Keratinocyte (primary cell): ENCODE data around the gene TRIM4. TPM values are rescaled to one million over a fixed set of nuclear protein-coding genes. Genes with fewer than 3 reads are reported as not detected.

Experiments used
- DNase-seq: peaks from one replicate; pipeline ENCODE4 v3.0.0-alpha.2; 2011; ENCODE audit warnings: low read depth, missing footprints, low spot score
- FAIRE-seq: peaks from 2 replicates; lab custom pipeline; 2011; peaks lifted over from hg19 to GRCh38; lab: Jason Lieb, UNC
- H2AFZ ChIP-seq: 2 replicates; pipeline ENCODE4 v1.6.0; 2012; ENCODE audit warnings: low read length, control low read depth, inconsistent platforms; ENCODE audit not compliant: control insufficient read depth
- H3K27ac ChIP-seq: 2 replicates; pipeline ENCODE4 v1.5.1; 2011; ENCODE audit warnings: low read length; ENCODE audit not compliant: control insufficient read depth, insufficient read depth
- H3K27me3 ChIP-seq: 3 replicates; pipeline ENCODE4 v1.6.0; 2011; ENCODE audit warnings: low read length; ENCODE audit not compliant: control insufficient read depth, insufficient read depth; ENCODE audit errors: extremely low read depth
- H3K36me3 ChIP-seq, 2 experiments: 2 replicates in 1 of 2; 3 replicates in 1 of 2; pipeline ENCODE4 v1.5.1; 2011; ENCODE audit warnings: low read length in 2 of 2, mild to moderate bottlenecking in 1 of 2; ENCODE audit not compliant: control insufficient read depth in 2 of 2, insufficient read depth in 2 of 2; ENCODE audit errors: extremely low read depth in 1 of 2
- H3K4me1 ChIP-seq: 3 replicates; pipeline ENCODE4 v1.5.1; 2011; ENCODE audit warnings: low read length; ENCODE audit not compliant: control insufficient read depth, insufficient read depth; ENCODE audit errors: extremely low read depth
- H3K4me2 ChIP-seq: 3 replicates; pipeline ENCODE4 v1.6.0; 2011; ENCODE audit warnings: low read depth, low read length; ENCODE audit not compliant: control insufficient read depth, insufficient read depth; ENCODE audit errors: extremely low read depth
- H3K4me3 ChIP-seq, 3 experiments: fragments of 200-600 bp in 1 of 3; sonication (generic) in 1 of 3; 2 replicates in 2 of 3; 3 replicates in 1 of 3; pipeline ENCODE4 v1.5.1; 2011 to 2016; ENCODE audit warnings: low read length in 3 of 3, mild to moderate bottlenecking in 3 of 3, control low read depth in 2 of 3, inconsistent platforms in 1 of 3, low read depth in 1 of 3, mixed read lengths in 1 of 3, mixed run types in 1 of 3, moderate library complexity in 1 of 3; ENCODE audit not compliant: control insufficient read depth in 2 of 3, insufficient read depth in 2 of 3; ENCODE audit errors: extremely low read depth in 1 of 3
- H3K79me2 ChIP-seq: 2 replicates; pipeline ENCODE4 v1.6.0; 2012; ENCODE audit warnings: low read length; ENCODE audit not compliant: control insufficient read depth, insufficient read depth
- H3K9ac ChIP-seq: 3 replicates; pipeline ENCODE4 v1.6.0; 2011; ENCODE audit warnings: low read length; ENCODE audit not compliant: control insufficient read depth, insufficient read depth; ENCODE audit errors: extremely low read depth
- H3K9me1 ChIP-seq: 3 replicates; pipeline ENCODE4 v1.6.0; 2011; ENCODE audit warnings: low read length; ENCODE audit not compliant: control insufficient read depth, insufficient read depth; ENCODE audit errors: extremely low read depth
- H3K9me3 ChIP-seq: 2 replicates; pipeline ENCODE4 v1.5.1; 2012; ENCODE audit warnings: low read depth, low read length; ENCODE audit not compliant: control insufficient read depth
- H4K20me1 ChIP-seq: 3 replicates; pipeline ENCODE4 v1.6.0; 2011; ENCODE audit warnings: low read length; ENCODE audit not compliant: control insufficient read depth, insufficient read depth; ENCODE audit errors: extremely low read depth
- CTCF ChIP-seq, 3 experiments: IDR thresholded peaks in 1 of 3; conservative IDR thresholded peaks in 1 of 3; optimal IDR thresholded peaks in 1 of 3; 2 replicates in 2 of 3; 3 replicates in 1 of 3; pipeline versions ENCODE3 to v1.5.1; 2011; ENCODE audit warnings: low read length in 3 of 3, mild to moderate bottlenecking in 3 of 3, moderate library complexity in 2 of 3, control low read depth in 1 of 3, inconsistent platforms in 1 of 3; ENCODE audit not compliant: insufficient read depth in 2 of 3; ENCODE audit errors: extremely low read depth in 1 of 3
- EZH2 ChIP-seq: IDR thresholded peaks from one replicate; pipeline ENCODE4 v1.6.1; 2012; ENCODE audit warnings: inconsistent platforms, mild to moderate bottlenecking, low read length, moderate library complexity
- dilution Hi-C: fragments of 300-500 bp; cut with MboI; formaldehyde crosslinking; loops from one replicate; pipeline ENCODE4 v1.7.0; 2020; ENCODE audit warnings: low sequenced_read_pairs; ENCODE audit not compliant: extremely low pct_ligation_motif_present
- polyA minus RNA-seq, 3 experiments: library from RNA; depleted of rRNA, polyadenylated mRNA; stranded (reverse); fragments of >200 nt; gene quantifications; 1 replicate in 1 of 3; 2 replicates in 1 of 3; 3 replicates in 1 of 3; pipeline ENCODE4 v1.2.3, GENCODE V29; 2011
- polyA plus RNA-seq, 5 experiments: library from polyadenylated mRNA; depleted of rRNA in 3 of 5; stranded (reverse) in 3 of 5; stranded (forward) in 1 of 5; unstranded in 1 of 5; fragments of >200 nt; gene quantifications; 1 replicate in 1 of 5; 2 replicates in 3 of 5; 3 replicates in 1 of 5; pipeline versions ENCODE4 v1.2.1 to v1.2.3, GENCODE V29; 2011 to 2012; ENCODE audit warnings: missing spikeins in 2 of 5, low read depth in 1 of 5, low replicate concordance in 1 of 5

TRIM4 gene
- 17.9 to 25.5 TPM (median 19.7 TPM) in 3 replicates for polyA plus RNA-seq
- 162 TPM for polyA plus RNA-seq (2011; ENCODE audit: low read depth)
- polyA plus RNA-seq (2011; cell fraction: cytosol; rRNA removed): 16.7 and 25.0 TPM in 2 replicates
- 28.1 and 33.5 TPM in 2 replicates for polyA plus RNA-seq (2011; cell fraction: nucleus; rRNA removed)
- 17.5 and 32.6 TPM in 2 replicates for polyA plus RNA-seq (2012; ENCODE audit: low replicate concordance)
- polyA minus RNA-seq: 11.9 to 22.3 TPM (median 17.8 TPM) in 3 replicates
- polyA minus RNA-seq (2011; cell fraction: cytosol; rRNA and poly(A)+ RNA removed): 18.4 TPM
- 14.4 and 21.3 TPM in 2 replicates for polyA minus RNA-seq (2011; cell fraction: nucleus; rRNA and poly(A)+ RNA removed)

GRCh38 chr7:99918959-99919813 is at the start of gene TRIM4:
Gene TRIM4 (minus strand): TSS chr7:99919530. CDS start chr7:99919401, 129 bp downstream.
- Histone ChIP-seq H3K36me3 (peaks cover 3 to 9% of the 10 kb centered on the region in 2 experiments), H3K79me2 (peaks cover 53% of the 10 kb centered on the region), H3K9me3 (no peaks in the 10 kb centered on the region), H2AFZ (peak within 1 kb of the TSS; percentile 97), H4K20me1 (peaks cover 4% of the 10 kb centered on the region), H3K4me2 (peak within 1 kb of the TSS; percentile 91), H3K4me1 (peaks cover 29% of the 10 kb centered on the region), H3K27ac (peak within 1 kb of the TSS; percentile 76), H3K9me1 (peaks cover 3% of the 10 kb centered on the region), H3K4me3 (peak within 1 kb of the TSS; percentile 87 to 90 (median 89)), H3K27me3 (no peaks in the 10 kb centered on the region), H3K9ac (peak within 1 kb of the TSS; percentile 89)
- peak; percentile 41 for DNase-seq
- TF ChIP-seq CTCF (optimal IDR thresholded peaks at IDR 0.05 in 1 of 3, IDR thresholded peaks at IDR 0.05 in 1 of 3, conservative IDR thresholded peaks at IDR 0.05 in 1 of 3; ENCODE audit: extremely low read depth in 1 of 3, insufficient read depth in 2 of 3, low read length in 3 of 3) (peak in 1 of 3 experiments; percentile 22), EZH2 (no peak)
- dilution Hi-C loops: no loop called here
- FAIRE-seq: peak; percentile 36

GRCh38 chr7:99958564-99959227 is 39.4 kb upstream of the TRIM4 start:
- no peak overlapping the region for H3K9ac ChIP-seq
- dilution Hi-C loops: no loop called here
- H3K4me3 ChIP-seq: no peak overlapping the region
- no peaks in the 10 kb centered on the region for H4K20me1 ChIP-seq
- DNase-seq (no peak), FAIRE-seq (no peak)
- H3K27me3 ChIP-seq: no peaks in the 10 kb centered on the region
- TF ChIP-seq EZH2 (no peak), CTCF (optimal IDR thresholded peaks at IDR 0.05 in 1 of 3, IDR thresholded peaks at IDR 0.05 in 1 of 3, conservative IDR thresholded peaks at IDR 0.05 in 1 of 3; ENCODE audit: extremely low read depth in 1 of 3, insufficient read depth in 2 of 3, low read length in 3 of 3) (no peak)
- no peaks in the 10 kb centered on the region for H3K9me1 ChIP-seq
- H3K27ac ChIP-seq: no peak overlapping the region
- H3K79me2 ChIP-seq: no peaks in the 10 kb centered on the region
- no peak overlapping the region for H3K4me2 ChIP-seq
- H3K36me3 ChIP-seq: no peaks in the 10 kb centered on the region
- H2AFZ ChIP-seq: no peak overlapping the region
- H3K4me1 ChIP-seq: no peaks in the 10 kb centered on the region
- no peaks in the 10 kb centered on the region for H3K9me3 ChIP-seq
